GM18520 (cell line): ENCODE data around the gene NECTIN4.
"Not testable (repeated sequence)": the region's sequence is repeated elsewhere in the genome, so short reads cannot be mapped to it uniquely, and the experiment has no call there.

Experiments used
- ATAC-seq: cut with Tn5 transposase; IDR thresholded peaks from one replicate; pipeline ENCODE4 v1.9.1; 2021; ENCODE audit not compliant: unreplicated experiment

Gene NECTIN4

GRCh38 chr1:161089251-161089924 lies at the start of gene NECTIN4:
Gene NECTIN4, minus strand, starts transcription at chr1:161089558. Its CDS starts 262 bp downstream, at chr1:161089296.
- no peak for ATAC-seq

- no peak for ATAC-seq
These were observed 49.1 kb upstream of the NECTIN4 start for GRCh38 chr1:161138431-161138830.

- no peak for ATAC-seq
These were observed 48.5 kb upstream of the NECTIN4 start for GRCh38 chr1:161137881-161138280.

- ATAC-seq: no peak
These were observed 43.9 kb upstream of the NECTIN4 start for GRCh38 chr1:161133220-161133740.

- ATAC-seq: peak; percentile 89
These were observed 43.3 kb upstream of the NECTIN4 start, which contains the start of gene DEDD for GRCh38 chr1:161132410-161133219. Gene DEDD, minus strand, starts transcription at chr1:161132667. Its CDS starts 8,205 bp downstream, at chr1:161124462.

- no peak for ATAC-seq
These were observed 42.4 kb upstream of the NECTIN4 start for GRCh38 chr1:161131523-161132409.

- no peak for ATAC-seq
These were observed 40.9 kb upstream of the NECTIN4 start for GRCh38 chr1:161130266-161130665.

- no peak for ATAC-seq
These were observed 39.4 kb upstream of the NECTIN4 start for GRCh38 chr1:161128591-161129420.

- no peak for ATAC-seq
These were observed 38.3 kb upstream of the NECTIN4 start for GRCh38 chr1:161127649-161128048.

GRCh38 chr1:161122967-161123366 lies 33.6 kb upstream of the NECTIN4 start:
- ATAC-seq: no peak

- no peak for ATAC-seq
These were observed 32.5 kb upstream of the NECTIN4 start for GRCh38 chr1:161121834-161122233.

- no peak for ATAC-seq
These were observed 31.8 kb upstream of the NECTIN4 start for GRCh38 chr1:161121042-161121650.

GRCh38 chr1:161119092-161119903 lies 29.9 kb upstream of the NECTIN4 start:
- ATAC-seq: no peak

GRCh38 chr1:161117759-161118581 lies 28.6 kb upstream of the NECTIN4 start, which contains the start of the genes NIT1 and PFDN2:
Gene NIT1, plus strand, starts transcription at chr1:161118105. Its CDS starts 72 bp downstream, at chr1:161118177.
Gene PFDN2, minus strand, starts transcription at chr1:161118037. Its CDS starts 11 bp downstream, at chr1:161118026.
- ATAC-seq: peak; percentile 60

GRCh38 chr1:161115961-161116360 lies 26.6 kb upstream of the NECTIN4 start:
- not testable (repeated sequence) for ATAC-seq

GRCh38 chr1:161115132-161115711 lies 25.9 kb upstream of the NECTIN4 start:
- no peak for ATAC-seq

- no peak for ATAC-seq
These were observed 25.2 kb upstream of the NECTIN4 start for GRCh38 chr1:161114556-161114955.
